GM18502 (cell line): ENCODE measurements around the gene LIN52.

ENCODE experiments used
- ATAC-seq: cut with Tn5 transposase; IDR thresholded peaks from one replicate; pipeline ENCODE4 v1.9.1; 2021; ENCODE audit warnings: mild to moderate bottlenecking; ENCODE audit not compliant: unreplicated experiment, poor library complexity

Gene LIN52

GRCh38 chr14:74169906-74170305, 85.2 kb downstream of the LIN52 start:
- no peak for ATAC-seq

- no peak for ATAC-seq
Measured at GRCh38 chr14:74176400-74176793, 91.6 kb downstream of the LIN52 start.

- ATAC-seq, result no peak
Measured at GRCh38 chr14:74179856-74180255, 95.1 kb downstream of the LIN52 start.

GRCh38 chr14:74190927-74191575, 106.3 kb downstream of the LIN52 start:
- no peak for ATAC-seq

- ATAC-seq, result no peak
Measured at GRCh38 chr14:74194506-74195274, 109.9 kb downstream of the LIN52 start.

- ATAC-seq, result no peak
Measured at GRCh38 chr14:74195623-74196022, 110.9 kb downstream of the LIN52 start.

- ATAC-seq, result no peak
Measured at GRCh38 chr14:74198441-74199234, 113.9 kb downstream of the LIN52 start.

- no peak for ATAC-seq
Measured at GRCh38 chr14:74202113-74202512, 117.4 kb downstream of the LIN52 start.

GRCh38 chr14:74203639-74204038, 118.9 kb downstream of the LIN52 start:
- no peak for ATAC-seq

GRCh38 chr14:74204491-74204890, 119.7 kb downstream of the LIN52 start:
- no peak for ATAC-seq

- ATAC-seq, result no peak
Measured at GRCh38 chr14:74205882-74206281, 121.1 kb downstream of the LIN52 start.

GRCh38 chr14:74207943-74208342, 123.2 kb downstream of the LIN52 start:
- no peak for ATAC-seq

GRCh38 chr14:74208642-74209041, 123.9 kb downstream of the LIN52 start:
- no peak for ATAC-seq

- ATAC-seq, result no peak
Measured at GRCh38 chr14:74211945-74212580, 127.3 kb downstream of the LIN52 start.

GRCh38 chr14:74213907-74214803, 129.4 kb downstream of the LIN52 start:
- ATAC-seq, result no peak

- ATAC-seq, result no peak
Measured at GRCh38 chr14:74216671-74217070, 131.9 kb downstream of the LIN52 start.

- no peak for ATAC-seq
Measured at GRCh38 chr14:74217672-74218448, 133.1 kb downstream of the LIN52 start.

GRCh38 chr14:74218462-74218861, 133.7 kb downstream of the LIN52 start:
- ATAC-seq, result no peak
